PC-9 (cell line): ENCODE results near the gene GPR160. TPM values are rescaled to one million over a fixed set of nuclear protein-coding genes. Genes with fewer than 3 reads are reported as not detected.
A peak's percentile ranks its signal among the peaks of the same experiment; 100 is the strongest.

Source experiments
- BruUV-seq: library from RNA; stranded (reverse); fragments of 400-500 nt; replicated peaks from 2 replicates; lab custom pipeline; 2021; lab: Mats Ljungman, UMichigan
- CTCF ChIA-PET: fragments of 300-600 bp; sonication (Branson Sonifier 250); formaldehyde crosslinking; loops from one replicate; lab custom pipeline; 2022; ENCODE audit warnings: antibody characterized with exemption; lab: Charles Lee
- POLR2A ChIA-PET: fragments of 300-600 bp; sonication (Branson Sonifier 250); formaldehyde crosslinking; loops from one replicate; lab custom pipeline; 2022; ENCODE audit warnings: antibody characterized with exemption; ENCODE audit not compliant: unreplicated experiment; lab: Charles Lee
- DNase-seq, 2 experiments: peaks; one replicate each; pipeline versions ENCODE4 v3.0.0 to v3.0.0-alpha.2; 2015 to 2022; ENCODE audit warnings: mixed read lengths in 1 of 2
- H2AFZ ChIP-seq: fragments of 200-600 bp; sonication (generic); 2 replicates; pipeline ENCODE4 v1.8.1; 2017; ENCODE audit warnings: antibody characterized with exemption
- H3F3A ChIP-seq: fragments of 200-600 bp; sonication (generic); 2 replicates; pipeline ENCODE4 v1.8.1; 2017; ENCODE audit warnings: antibody characterized with exemption, mild to moderate bottlenecking, low read depth; ENCODE audit not compliant: insufficient read depth
- H3K27ac ChIP-seq: fragments of 200-600 bp; sonication (generic); 2 replicates; pipeline ENCODE4 v1.6.1; 2016; ENCODE audit warnings: mixed run types
- H3K27me3 ChIP-seq: fragments of 200-600 bp; sonication (generic); 2 replicates; pipeline ENCODE4 v1.6.1; 2016; ENCODE audit warnings: low read depth, mixed run types; ENCODE audit not compliant: insufficient read depth
- H3K36me3 ChIP-seq: fragments of 200-600 bp; sonication (generic); 2 replicates; pipeline ENCODE4 v1.6.1; 2016; ENCODE audit warnings: low read depth, mixed run types
- H3K4me1 ChIP-seq: fragments of 200-600 bp; sonication (generic); replicated peaks from 2 replicates; pipeline ENCODE4 v1.6.1; 2016; ENCODE audit warnings: mixed run types; ENCODE audit not compliant: insufficient read depth
- H3K4me2 ChIP-seq: fragments of 200-600 bp; sonication (generic); 2 replicates; pipeline ENCODE4 v1.6.1; 2017; ENCODE audit warnings: mixed run types
- H3K4me3 ChIP-seq: fragments of 200-600 bp; sonication (generic); 2 replicates; pipeline ENCODE4 v1.6.1; 2016; ENCODE audit warnings: mixed run types
- H3K79me2 ChIP-seq: fragments of 200-600 bp; sonication (generic); 2 replicates; pipeline ENCODE4 v1.6.1; 2017; ENCODE audit warnings: low read depth, mixed run types
- H3K9me2 ChIP-seq: fragments of 200-600 bp; sonication (generic); 2 replicates; pipeline ENCODE4 v1.8.1; 2017; ENCODE audit warnings: mild to moderate bottlenecking; ENCODE audit not compliant: insufficient read depth
- H3K9me3 ChIP-seq: fragments of 200-600 bp; sonication (generic); 2 replicates; pipeline ENCODE4 v1.8.1; 2016; ENCODE audit warnings: low read depth; ENCODE audit not compliant: insufficient read depth
- H4K20me1 ChIP-seq: fragments of 200-600 bp; sonication (generic); 2 replicates; pipeline ENCODE4 v1.8.1; 2017; ENCODE audit not compliant: insufficient read depth
- EZH2 ChIP-seq: fragments of 200-600 bp; sonication (generic); IDR thresholded peaks from 2 replicates; pipeline ENCODE4 v1.8.0; 2017; ENCODE audit warnings: antibody characterized with exemption, low read depth
- intact Hi-C: fragments of 100-400 bp; cut with micrococcal nuclease; formaldehyde crosslinking; loops from one replicate; pipeline ENCODE4 v1.10.0; 2022; ENCODE audit not compliant: unreplicated experiment
- total RNA-seq: library from RNA; stranded (reverse); gene quantifications from 2 replicates; pipeline ENCODE4 v1.2.3, GENCODE V29; 2021
- TF ChIP-seq, protein P1 (sequence below): fragments of 200-600 bp; sonication (generic); conservative IDR thresholded peaks from 2 replicates; pipeline ENCODE4 v1.6.1; 2017; ENCODE audit warnings: mixed run types, antibody characterized with exemption, mild to moderate bottlenecking, moderate library complexity

Gene GPR160
- total RNA-seq, 1 experiment from 2014 or later: 12.6 TPM

DNA sequence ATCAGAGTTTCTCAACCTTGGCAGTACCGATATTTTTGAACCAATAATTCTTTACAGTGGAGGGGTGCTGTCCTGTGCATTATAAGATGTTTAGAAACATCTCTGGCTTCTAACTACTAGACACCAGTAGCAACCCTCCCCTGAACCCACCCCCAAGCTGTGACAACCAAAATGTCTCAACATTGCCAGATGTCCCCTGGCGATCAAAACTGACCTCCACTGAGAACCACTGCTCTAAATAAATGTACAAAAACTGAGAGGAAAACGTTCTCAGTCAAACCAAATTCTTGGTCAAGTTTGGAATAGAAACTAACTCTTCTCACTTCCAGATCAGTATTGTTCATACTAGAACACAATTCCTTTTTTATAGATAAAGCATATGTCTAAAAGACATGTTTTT lies 58.5 kb downstream of the GPR160 start:
- Histone ChIP-seq H3K4me2 (no peak overlapping the region), H3K4me3 (no peak overlapping the region), H2AFZ (no peak overlapping the region), H3K79me2 (no peaks in the 10 kb centered on the region), H4K20me1 (no peaks in the 10 kb centered on the region), H3K9me3 (no peaks in the 10 kb centered on the region), H3K4me1 (no peaks in the 10 kb centered on the region), H3K9me2 (no peaks in the 10 kb centered on the region), H3K27me3 (no peaks in the 10 kb centered on the region), H3F3A (peaks cover 15% of the 10 kb centered on the region), H3K27ac (no peak overlapping the region), H3K36me3 (peaks cover 76% of the 10 kb centered on the region)
- ChIA-PET CTCF (interaction anchor here (0.5 kb wide), 1 partner anchor 234 kb away, joined by 3 read pairs; no protein-coding TSS in a partner anchor), POLR2A (no interaction called here)
- no TSS peak for BruUV-seq
- TF ChIP-seq, protein P1, sequence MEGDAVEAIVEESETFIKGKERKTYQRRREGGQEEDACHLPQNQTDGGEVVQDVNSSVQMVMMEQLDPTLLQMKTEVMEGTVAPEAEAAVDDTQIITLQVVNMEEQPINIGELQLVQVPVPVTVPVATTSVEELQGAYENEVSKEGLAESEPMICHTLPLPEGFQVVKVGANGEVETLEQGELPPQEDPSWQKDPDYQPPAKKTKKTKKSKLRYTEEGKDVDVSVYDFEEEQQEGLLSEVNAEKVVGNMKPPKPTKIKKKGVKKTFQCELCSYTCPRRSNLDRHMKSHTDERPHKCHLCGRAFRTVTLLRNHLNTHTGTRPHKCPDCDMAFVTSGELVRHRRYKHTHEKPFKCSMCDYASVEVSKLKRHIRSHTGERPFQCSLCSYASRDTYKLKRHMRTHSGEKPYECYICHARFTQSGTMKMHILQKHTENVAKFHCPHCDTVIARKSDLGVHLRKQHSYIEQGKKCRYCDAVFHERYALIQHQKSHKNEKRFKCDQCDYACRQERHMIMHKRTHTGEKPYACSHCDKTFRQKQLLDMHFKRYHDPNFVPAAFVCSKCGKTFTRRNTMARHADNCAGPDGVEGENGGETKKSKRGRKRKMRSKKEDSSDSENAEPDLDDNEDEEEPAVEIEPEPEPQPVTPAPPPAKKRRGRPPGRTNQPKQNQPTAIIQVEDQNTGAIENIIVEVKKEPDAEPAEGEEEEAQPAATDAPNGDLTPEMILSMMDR: no peak
- no peak for TF ChIP-seq EZH2
- intact Hi-C loops: no loop called here
- DNase-seq: no peak

DNA sequence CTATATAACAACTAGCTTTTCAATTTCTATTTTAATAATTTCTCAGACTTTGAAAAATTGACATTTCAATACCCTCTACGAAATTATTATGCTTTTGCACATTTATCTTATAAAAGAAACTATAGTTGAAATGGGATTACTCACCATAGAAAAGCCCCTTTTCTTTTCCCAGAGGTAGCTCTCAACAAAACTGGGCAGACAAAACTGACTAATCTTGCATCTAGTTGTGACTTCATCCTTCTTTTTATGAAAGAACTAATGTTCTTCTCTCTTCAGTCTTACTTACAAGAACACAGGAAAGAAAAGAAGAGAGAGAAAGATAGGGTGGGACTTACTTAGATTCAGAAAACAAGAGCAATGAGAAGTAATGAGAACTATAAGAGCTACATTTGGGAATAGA lies 61.0 kb downstream of the GPR160 start:
- H3K9me3 ChIP-seq: no peaks in the 10 kb centered on the region
- TF ChIP-seq EZH2: no peak
- TF ChIP-seq, protein P1: no peak
- H3K4me3 ChIP-seq: no peak overlapping the region
- H3K4me2 ChIP-seq: no peak overlapping the region
- DNase-seq: no peak
- intact Hi-C loops: no loop called here
- no peaks in the 10 kb centered on the region for H3K27me3 ChIP-seq
- H3K36me3 ChIP-seq: peaks cover 69% of the 10 kb centered on the region
- ChIA-PET POLR2A (no interaction called here), CTCF (interaction anchor here (0.6 kb wide), 1 partner anchor 237 kb away, joined by 3 read pairs; no protein-coding TSS in a partner anchor)
- H3K4me1 ChIP-seq: no peaks in the 10 kb centered on the region
- H4K20me1 ChIP-seq: no peaks in the 10 kb centered on the region
- no peaks in the 10 kb centered on the region for H3K79me2 ChIP-seq
- H3F3A ChIP-seq: peaks cover 15% of the 10 kb centered on the region
- H2AFZ ChIP-seq: no peak overlapping the region
- H3K27ac ChIP-seq: no peak overlapping the region
- no TSS peak for BruUV-seq
- H3K9me2 ChIP-seq: no peaks in the 10 kb centered on the region

GRCh38 chr3:170100944-170101343 lies 63.1 kb downstream of the GPR160 start:
- no peak overlapping the region for H3K4me2 ChIP-seq
- no peak overlapping the region for H3K4me3 ChIP-seq
- intact Hi-C loops: loop anchor here (5.0 kb wide), 1 partner anchor 64 kb away; the partner anchor contains the start of gene GPR160
- ChIA-PET CTCF (interaction anchor here (0.6 kb wide), 1 partner anchor 493 kb away, joined by 3 read pairs; no protein-coding TSS in a partner anchor), POLR2A (no interaction called here)
- H3K79me2 ChIP-seq: no peaks in the 10 kb centered on the region
- no peaks in the 10 kb centered on the region for H3K4me1 ChIP-seq
- 0 out of 2 replicates have a peak, but pooled peaks cover 5% of the 10 kb centered on the region for H4K20me1 ChIP-seq
- H3K27me3 ChIP-seq: no peaks in the 10 kb centered on the region
- no peaks in the 10 kb centered on the region for H3K9me2 ChIP-seq
- no peak for DNase-seq
- H3K36me3 ChIP-seq: peaks cover 70% of the 10 kb centered on the region
- peaks cover 10% of the 10 kb centered on the region for H3F3A ChIP-seq
- H2AFZ ChIP-seq: no peak overlapping the region
- no peaks in the 10 kb centered on the region for H3K9me3 ChIP-seq
- BruUV-seq: no TSS peak
- peak overlapping the region; percentile 8 for H3K27ac ChIP-seq
- no peak for TF ChIP-seq EZH2
- TF ChIP-seq, protein P1: no peak
